A673 (cell line): ENCODE measurements around the gene EXD3.

Experiments used
- CTCF ChIP-seq: fragments of 300-800, 200-600 bp; sonication (generic); conservative IDR thresholded peaks from 2 replicates; pipeline ENCODE4 v1.5.1; 2017; ENCODE audit warnings: low read depth, mild to moderate bottlenecking, antibody characterized with exemption, low read length, moderate library complexity, mixed read lengths
- EZH2 ChIP-seq: fragments of 200-600 bp; sonication (generic); IDR thresholded peaks from 2 replicates; pipeline ENCODE4 v1.6.1; 2017; ENCODE audit warnings: borderline replicate concordance, low read depth, mild to moderate bottlenecking, mixed read lengths, antibody characterized with exemption, low read length; ENCODE audit not compliant: poor library complexity, severe bottlenecking

- no peak for TF ChIP-seq EZH2
- no peak for TF ChIP-seq CTCF
Measured at GRCh38 chr9:137381501-137382443, 41.2 kb downstream of the EXD3 start.
